ENCODE results near the gene BBOX1.
"Not testable (repeated sequence)": the region's sequence is repeated elsewhere in the genome, so short reads cannot be mapped to it uniquely, and the experiment has no call there.

Gene BBOX1

GRCh38 chr11:27040302-27041115 lies at the start of gene BBOX1:
Gene BBOX1, plus strand, starts transcription at chr11:27040815. Its CDS starts 14,616 bp downstream, at chr11:27055431.
- peak; percentile 87 for DNase-seq

GRCh38 chr11:26992031-26992541 lies 48.5 kb upstream of the BBOX1 start:
- DNase-seq, result peak; percentile 35

DNA sequence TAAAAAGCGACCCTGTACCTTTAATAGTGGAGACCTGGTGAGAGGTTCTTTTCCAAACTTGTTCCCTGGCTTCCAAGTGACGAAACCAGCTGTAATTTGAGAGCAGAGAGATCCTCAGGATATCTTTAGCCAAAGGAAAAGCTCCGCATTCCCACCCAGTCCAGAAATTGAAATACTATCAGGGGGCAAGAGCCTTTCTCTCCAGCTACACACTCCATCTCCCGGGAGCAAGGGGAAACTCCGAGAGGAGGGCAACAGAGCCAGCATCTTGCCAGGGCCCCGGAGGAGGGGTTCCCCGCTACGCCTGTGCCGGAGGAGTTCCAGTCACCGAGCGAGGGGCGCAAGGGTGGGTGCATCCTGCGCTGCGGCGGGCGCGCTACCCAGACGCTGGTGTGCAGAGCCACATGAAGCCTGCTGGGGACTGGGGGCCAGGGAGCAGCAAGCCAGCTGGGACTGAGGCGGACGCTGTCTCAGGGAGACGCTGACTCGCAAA lies 46.6 kb upstream of the BBOX1 start, which contains the start of gene FIBIN:
TSS of gene FIBIN (plus strand) at position 148 of the 493 bp plus-strand sequence. CDS start 415 bp downstream, outside the sequence.
- DNase-seq, result peak; percentile 91

GRCh38 chr11:26994631-26995095 lies 46.0 kb upstream of the BBOX1 start:
- DNase-seq, result peak; percentile 76

- no peak for DNase-seq
Observed at GRCh38 chr11:26995701-26996460, 44.7 kb upstream of the BBOX1 start.

DNA sequence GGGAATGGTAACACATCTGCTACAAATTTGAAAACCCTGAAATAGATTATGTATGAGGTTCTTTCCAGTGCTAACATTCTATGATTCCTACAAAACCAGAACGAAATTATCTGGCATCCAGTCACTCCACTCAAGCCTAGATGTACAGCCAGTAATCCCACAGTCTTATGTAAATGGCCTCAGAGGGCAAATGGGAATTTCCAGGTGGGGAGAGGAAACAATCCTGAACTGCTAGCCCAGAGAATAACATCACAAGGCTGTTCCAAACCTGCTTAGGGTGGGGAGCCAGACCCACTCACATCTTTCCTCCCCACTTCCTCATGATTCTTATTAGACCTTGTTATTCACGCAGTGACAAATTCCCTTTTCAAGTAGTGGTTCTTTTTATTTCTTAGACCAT lies 43.2 kb upstream of the BBOX1 start:
- DNase-seq, result peak; percentile 15

DNA sequence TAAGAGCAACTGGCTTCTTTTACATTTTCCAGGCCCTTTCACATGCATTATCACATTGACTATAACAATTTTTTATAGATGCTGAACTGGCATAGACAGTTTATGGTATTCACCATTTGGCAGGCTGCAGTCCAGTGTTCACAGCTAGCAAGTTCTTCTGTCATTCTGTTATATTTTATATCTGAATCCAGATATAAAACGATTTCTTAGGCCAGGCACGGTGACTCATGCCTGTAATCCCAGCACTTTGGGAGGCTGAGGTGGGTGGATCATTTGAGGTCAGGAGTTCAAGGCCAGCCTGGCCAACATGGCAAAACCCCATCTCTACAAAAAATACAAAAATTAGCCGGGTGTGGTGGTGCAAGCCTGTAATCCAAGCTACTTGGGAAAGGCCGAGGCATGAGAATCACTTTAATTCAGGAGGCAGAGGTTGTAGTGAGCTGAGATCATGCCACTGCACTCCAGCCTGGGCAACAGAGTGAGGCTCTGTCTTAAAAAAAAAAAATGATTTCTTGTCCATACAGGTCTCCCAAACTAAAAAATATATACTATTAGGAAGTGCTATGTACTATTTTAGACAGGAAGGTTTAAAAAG lies 39.4 kb upstream of the BBOX1 start:
- DNase-seq, result not testable (repeated sequence)

DNA sequence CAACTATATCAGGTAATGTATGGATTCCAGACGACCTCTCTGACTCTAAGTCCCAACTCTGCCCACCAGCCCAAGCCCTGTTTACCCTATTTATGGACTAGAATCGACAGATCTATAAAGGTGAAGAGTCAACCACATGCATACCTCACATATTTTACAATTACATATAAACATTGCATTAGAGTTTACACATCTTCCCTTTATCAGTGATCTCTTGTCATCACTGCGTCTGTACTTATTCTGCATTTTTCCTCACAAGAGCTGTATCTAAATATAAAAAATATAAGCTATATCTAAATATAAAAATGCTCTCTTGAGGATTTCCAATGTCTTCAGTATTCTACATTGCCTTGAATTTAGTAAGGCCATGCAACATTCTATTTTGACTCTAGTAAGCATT lies 38.2 kb upstream of the BBOX1 start:
- DNase-seq, result no peak

GRCh38 chr11:27002838-27003237 lies 37.8 kb upstream of the BBOX1 start:
- no peak for DNase-seq

GRCh38 chr11:27004103-27004502 lies 36.5 kb upstream of the BBOX1 start:
- peak; percentile 14 for DNase-seq

DNA sequence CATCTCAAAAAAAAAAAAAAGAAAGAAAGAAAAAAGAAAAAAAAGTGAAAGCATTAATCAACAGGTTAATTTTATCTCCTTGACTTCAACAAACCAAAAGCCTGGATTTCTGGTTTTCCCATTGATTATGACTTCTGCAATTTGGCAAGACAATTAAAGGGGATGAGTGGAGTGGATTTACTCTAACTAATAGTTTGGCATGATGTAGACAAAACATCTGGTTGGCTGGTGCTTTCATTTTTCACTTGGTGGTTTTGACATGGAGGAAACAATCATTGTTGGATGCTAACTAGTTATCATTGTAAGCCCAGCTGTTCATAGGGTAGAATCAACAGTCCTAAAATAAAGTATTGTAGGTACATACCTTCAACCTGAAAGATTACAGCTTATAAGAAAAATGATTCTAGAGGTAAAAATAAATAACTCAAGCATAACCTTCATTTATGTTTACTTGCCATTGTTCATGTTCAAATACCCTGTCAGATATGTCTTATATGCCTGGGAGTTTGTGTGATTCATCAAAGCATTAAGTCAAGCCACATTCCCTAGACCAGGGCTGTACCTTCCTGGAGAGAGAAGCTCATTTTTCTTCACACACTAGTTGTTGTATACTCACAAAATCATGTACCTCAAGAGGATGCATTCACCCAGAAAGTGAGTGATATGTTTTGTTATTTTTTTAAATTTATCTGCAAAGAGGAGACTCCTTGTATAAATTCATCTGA lies 31.6 kb upstream of the BBOX1 start:
- DNase-seq, result peak; percentile 31

DNA sequence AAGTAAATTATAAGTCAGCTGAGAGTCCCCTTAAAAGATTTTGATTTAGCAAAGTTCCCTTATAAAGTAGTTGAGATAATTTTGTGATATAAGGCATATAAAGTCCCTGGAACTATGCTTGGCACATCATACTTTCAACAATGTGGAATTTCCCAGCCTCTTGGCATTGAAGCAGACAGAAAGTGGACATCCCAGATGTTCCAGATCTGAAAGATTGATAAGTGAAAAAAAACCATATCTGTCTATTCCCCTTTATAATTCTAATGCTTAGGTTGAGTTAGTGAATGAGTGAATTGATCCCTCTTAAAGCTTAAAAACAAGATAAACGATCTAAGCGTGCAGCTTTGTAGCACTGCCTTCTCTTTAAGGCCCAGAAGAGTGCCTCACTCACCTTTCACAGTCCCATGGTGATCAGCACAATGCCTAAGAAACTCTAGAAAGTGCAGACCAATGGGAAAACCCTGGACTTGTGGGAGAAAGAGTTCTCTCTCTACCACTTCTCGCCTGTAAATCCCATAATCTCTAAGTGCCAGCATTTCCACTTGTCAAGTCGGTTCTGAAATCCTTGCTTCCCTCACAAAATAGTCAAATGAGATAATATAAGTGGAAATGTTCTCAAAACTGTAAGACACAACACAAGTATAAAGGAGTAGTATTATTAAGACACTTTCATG lies 28.9 kb upstream of the BBOX1 start:
- DNase-seq, result peak; percentile 32

DNA sequence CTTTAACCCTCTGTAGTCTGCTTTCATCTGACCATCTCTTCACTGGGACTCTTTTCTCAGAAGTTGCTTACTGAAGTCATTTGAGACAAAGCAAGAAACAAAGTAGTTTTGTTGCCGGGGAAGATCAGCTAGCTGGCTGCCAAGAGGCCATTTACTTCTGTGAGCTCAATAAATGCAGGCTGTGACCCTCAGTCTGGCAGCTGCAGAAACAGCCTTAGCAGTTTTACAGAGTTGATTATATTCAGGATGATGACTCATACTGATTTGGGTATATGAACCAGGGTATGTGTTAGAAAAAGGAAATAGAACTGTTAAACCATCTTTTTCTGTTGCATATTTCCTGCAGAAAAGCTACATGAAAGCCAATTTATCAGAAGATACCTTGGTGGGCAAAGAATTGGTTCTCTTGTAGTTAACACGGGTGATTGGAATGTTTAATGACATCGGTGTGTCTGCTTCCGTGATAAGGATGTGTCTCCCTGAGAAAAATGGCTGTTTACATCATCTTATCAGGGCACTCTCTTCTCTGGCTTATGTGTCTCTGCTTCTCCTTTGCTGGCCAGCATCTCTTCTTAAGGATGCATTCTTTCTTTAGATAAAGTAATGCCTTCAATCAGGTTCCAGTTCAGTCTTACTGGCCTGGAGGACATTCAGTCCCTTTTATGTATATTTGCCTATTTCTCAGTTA lies 28.2 kb upstream of the BBOX1 start:
- DNase-seq, result peak; percentile 75

- DNase-seq, result peak; percentile 55
Observed at GRCh38 chr11:27013781-27014361, 26.7 kb upstream of the BBOX1 start.

DNA sequence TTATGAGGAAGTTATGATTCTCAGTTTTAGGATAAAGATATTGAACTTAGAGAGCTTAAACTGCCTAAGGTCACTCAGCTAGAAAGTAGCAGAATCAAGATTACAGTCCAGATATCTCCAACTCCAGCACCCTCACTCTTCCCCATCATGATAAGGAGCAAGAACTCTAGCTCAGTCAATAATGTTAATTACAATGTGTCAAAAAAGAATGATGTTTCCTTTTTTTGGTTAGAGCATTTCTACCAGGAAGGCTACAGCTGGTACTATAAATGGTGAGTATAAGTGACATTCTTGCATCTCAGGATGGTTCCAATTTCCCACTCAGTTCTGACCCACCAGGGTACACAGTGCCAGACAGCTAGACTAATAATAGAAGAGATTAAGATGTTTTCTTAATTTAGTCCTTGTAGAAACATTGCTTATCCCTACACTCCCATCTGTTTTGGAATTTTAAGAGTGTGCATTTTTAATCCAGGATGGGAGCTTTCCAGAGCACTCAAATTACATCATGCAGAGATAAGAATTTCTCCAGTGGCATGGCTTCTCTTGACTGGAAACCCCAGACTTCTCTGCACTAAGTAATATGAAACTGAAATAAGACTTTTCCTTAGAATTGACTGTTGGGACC lies 21.6 kb upstream of the BBOX1 start:
- peak; percentile 73 for DNase-seq

DNA sequence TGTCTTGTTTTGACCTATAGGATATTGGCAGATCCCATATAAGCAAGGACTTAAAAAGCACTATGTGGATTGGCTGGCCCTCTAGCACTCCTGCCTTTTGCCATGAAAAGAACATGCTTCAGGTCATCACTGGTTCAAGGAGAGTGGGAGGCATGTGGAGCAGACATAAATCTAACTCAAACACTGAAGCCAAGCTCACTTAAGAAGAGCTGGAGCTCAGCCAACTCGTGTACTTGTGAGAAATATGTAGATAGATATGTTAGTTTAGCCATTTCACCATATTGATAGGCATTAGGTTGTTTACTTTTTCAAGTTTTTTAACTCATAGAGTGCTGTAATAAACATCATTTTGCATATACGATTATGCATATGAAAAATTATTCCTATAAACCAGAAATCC lies 19.9 kb upstream of the BBOX1 start:
- peak; percentile 94 for DNase-seq

- no peak for DNase-seq
Observed at GRCh38 chr11:27022659-27023251, 17.9 kb upstream of the BBOX1 start.

- no peak for DNase-seq
Observed at GRCh38 chr11:27024865-27025264, 15.8 kb upstream of the BBOX1 start.

GRCh38 chr11:27025312-27025955 lies 15.2 kb upstream of the BBOX1 start:
- no peak for DNase-seq

Data from NCI-H69 (cell line).